ENCODE measurements around the gene RUFY1.

The RUFY1 gene

DNA sequence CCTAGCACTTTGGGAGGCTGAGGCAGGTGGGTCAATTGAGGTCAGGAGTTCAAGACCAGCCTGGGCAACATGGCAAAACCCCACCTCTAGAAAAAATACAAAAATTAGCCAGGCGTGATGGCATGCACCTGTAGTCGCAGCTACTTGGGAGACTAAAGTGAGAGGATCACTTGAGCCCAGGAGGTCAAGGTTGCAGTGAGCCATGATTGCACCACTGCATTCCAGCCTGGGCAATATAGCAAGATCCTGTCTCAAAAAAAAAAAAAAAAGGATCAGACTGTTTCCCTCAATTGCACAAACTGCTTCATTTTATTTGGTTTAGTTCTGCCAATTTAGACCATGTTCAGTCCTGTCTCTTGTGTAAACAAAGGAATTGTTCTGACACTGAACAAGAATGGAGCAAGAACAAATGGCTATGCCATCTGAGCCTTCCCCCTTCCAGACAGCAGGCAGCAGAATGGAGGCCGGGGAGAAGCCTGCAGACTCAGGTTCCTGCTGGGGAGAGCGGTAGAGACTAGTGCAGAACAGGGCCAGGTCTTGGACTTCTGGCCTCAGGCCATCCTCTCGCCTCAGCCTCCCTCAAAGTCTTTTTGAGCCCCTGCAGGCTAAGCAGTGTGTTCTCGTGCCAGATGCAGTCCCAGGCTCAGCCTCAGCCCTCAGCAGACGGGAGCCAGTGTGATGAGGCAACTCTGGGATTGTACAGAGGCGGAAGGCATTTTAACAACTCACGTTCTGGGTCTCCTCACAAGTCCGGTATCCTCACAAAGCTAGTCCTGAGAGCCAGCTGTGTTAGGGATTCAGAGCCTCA, 54.9 kb downstream of the RUFY1 start:
- peak; percentile 24 for DNase-seq

DNA sequence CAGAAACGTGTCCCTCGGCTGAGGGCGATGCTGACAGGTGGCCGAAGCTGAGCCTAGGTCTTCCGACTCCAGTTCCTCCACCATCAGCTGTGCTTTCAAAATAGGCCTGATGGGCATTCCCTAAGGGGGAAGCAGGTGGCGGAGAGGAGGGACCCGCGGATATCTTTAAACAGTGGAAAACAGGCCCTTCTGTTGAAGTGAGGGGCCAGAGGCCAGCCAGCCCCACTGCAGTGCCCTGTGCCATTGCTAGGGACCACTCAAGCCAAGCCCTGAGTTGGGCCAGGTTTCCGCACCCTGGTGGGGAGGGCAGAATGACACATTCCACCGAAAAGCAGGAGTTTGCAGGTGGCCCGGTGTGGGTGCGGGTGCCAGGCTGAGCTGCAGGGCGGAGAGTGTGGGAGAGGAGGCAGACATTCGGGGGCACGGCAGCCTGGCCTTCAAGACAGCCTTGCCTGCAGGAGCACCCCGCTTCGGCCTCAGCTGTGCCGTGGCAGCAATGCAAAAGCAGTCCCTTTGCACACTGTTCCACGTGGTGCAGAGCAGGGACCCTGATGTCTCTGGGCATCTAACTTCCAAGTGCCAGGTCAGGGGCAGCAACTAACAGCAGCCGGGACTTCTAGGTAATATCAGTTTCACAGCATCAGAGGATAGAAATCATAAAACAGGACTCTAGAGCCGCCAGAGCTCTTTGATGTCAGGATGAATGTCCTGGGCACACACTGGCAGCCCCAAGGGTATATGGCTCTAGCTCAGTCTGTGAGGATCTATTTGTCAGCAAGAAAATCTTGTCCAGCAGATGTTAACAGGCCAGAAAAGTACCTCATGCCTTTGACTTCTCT, 55.9 kb downstream of the RUFY1 start:
- no peak for DNase-seq

GRCh38 chr5:179606910-179607159, 56.5 kb downstream of the RUFY1 start:
- DNase-seq = no peak

DNA sequence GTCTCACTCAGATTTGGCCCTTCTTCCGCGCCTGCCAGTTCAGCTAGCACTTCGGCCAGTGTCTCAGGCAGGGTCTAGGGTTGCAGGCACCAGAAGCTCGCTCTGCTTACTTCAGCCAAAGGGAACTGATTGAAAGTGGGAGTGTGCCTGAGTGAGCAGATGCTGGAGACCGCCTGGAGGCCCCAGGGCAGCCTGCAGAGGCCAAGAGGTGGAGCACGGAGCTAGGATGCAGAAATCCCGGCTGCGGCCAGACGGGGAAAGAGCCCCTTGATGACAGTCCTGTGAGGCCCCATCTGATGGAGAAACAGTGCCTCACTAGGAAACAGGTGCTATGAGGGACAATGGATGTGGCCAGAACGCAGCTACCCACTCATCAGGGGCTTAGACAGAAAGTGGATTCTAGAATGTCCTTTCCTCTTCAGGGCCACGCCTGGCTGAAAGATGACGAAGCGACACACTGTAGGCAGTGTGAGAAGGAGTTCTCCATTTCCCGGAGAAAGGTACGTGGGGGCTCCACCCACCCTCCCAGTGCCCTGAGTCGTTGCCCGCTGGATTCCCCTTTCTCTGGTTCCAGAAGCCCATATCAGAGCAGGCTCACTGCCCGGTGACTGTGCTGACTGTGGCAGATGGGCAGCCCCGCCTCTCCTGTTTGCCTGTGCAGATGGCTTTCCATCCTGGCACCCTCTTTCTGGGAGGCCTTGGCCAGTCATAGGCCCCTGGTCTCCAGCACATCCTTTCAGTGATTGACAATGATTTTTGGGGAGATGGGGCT, 57.0 kb downstream of the RUFY1 start:
- DNase-seq = peak; percentile 62

DNA sequence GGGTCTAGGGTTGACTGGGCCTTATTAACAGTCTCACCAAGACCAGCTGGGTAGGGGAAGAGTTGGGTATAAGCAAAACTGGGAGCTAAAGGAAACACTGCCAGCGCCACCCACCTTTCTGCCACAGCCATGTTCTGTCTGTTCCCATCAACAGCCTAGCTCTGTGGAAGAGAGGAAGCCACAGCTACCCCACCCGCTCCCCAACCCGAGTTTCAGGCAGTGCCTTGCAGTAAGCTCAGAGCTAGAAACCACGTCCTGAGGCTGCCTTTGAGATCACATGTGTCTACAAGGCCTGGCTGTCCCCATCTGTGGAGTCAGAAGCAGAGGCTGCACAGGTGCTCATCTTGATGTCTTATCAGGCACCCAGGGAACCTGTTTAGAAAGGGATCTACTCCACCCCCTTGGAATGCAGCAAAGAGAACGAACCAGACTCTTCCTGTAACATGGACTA, 57.8 kb downstream of the RUFY1 start:
- peak; percentile 50 for DNase-seq

DNA sequence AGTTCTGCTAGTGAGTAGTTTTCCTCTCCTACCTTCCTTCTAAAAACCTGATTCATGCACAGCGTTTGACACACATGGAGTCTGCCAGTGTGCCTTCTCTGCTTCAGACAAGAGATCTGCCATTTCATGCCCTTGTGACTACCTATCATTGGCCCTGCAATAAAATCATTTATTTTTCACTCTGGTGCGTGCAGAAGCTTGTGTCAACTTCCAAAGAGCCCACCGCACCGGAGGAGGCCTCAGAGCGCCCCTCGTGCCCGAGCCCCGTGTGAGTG, 59.4 kb downstream of the RUFY1 start:
- DNase-seq = peak; percentile 35

DNA sequence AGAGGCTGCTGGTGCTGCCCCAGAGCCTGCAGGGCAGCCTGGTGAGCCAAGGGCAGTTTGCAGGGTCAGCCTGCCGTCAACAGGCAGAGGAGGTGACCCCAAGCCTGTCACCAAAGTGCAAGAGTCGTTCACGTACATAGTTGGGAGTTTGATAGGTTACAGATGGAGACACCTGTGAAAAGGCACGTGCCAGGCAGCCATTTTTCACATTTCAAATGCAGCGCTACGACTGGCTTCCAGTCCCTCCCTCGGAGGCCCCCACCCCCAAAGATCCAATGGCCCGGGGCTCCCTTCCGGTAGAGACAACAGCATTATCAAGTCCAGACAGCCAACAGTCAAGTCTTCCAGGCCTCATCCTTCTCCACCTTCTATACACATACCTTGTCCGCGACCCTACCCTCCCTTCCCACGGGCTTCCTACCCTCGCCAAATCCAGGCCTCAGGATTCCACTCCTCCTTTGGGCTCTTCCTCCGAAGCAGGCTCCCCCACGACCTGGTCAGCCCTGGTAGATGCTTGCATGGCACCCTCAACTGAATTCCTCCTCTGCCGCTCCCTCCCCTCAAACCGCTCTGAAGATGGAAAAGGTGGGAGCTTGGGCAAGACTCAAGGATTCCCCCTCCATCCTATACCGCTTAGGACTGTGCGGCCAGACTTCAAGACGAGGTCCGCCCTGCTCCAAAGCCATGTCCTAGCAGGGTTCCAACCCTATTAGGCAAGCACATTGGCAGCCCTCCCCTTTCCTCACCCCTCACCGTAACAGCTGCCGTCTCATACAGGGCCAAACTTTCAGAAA, 60.0 kb downstream of the RUFY1 start:
- DNase-seq = peak; percentile 50

- peak; percentile 50 for DNase-seq
These were observed 60.5 kb downstream of the RUFY1 start for GRCh38 chr5:179610903-179611265.

DNA sequence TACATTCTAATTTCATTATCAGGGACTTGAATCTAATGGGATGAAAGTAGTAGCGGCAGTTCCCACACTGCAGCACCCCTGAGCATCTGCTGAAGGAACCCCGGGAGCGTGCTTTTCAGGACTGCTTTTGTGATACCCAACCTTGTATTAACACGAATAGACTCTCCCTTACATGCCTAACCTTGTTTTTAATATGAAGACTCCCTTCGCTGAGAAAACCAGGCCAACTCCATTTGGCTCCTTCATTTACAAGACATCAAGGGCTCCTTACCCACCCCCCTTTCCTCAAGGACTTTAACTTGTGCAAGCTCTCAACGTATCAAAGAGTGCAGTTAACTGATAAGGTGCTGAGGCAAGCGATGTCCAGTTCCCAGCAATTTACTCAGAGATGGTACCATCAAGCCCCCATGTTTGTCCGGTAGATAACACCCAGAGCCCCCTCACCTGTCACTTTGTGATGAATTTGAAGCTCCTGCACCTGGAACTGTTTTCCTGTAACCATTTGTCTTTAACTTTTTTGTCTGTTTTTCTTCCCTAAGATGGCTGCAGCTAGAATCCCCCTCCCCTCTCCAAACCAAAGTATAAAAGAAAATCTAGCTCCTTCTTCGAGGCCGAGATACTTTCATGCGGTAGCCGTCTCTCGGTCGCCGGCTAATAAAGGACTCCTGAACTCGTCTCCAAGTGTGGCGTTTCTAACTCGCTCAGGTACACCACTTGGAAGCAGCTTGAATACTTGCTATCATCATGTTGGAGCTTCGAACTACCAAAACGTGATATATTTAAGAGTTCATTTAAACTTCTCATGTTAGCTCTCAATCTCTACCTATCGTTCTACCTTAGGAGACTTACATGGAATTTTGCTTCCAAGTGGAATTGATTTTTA, 62.5 kb downstream of the RUFY1 start:
- peak; percentile 32 for DNase-seq

DNA sequence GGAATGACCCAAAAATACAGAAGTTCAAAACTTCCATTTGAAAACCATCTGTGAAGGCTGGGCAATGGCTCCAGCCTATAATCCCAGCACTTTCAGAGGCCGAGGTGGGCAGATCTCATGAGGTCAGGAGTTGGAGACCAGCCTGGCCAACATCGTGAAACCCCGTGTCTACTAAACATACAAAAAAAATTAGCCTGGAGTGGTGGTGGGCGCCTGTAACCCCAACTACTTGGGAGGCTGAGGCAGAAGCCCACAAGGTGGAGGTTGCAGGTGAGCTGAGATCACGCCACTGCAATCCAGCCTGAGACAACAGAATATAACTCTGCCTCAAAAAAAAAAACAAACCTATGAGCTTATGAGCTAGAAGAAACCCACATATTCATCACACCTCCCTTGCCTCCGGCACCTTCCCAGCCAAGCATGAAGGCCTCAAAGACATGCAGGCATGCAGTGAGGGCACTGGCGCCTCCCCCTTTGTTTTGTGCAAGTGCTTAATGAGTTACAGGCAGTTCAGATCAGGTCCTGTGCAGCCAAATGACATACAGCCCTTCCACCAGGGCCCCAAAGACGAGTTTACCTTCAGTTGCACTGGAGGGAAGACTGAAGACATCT, 63.2 kb downstream of the RUFY1 start:
- peak; percentile 23 for DNase-seq

DNA sequence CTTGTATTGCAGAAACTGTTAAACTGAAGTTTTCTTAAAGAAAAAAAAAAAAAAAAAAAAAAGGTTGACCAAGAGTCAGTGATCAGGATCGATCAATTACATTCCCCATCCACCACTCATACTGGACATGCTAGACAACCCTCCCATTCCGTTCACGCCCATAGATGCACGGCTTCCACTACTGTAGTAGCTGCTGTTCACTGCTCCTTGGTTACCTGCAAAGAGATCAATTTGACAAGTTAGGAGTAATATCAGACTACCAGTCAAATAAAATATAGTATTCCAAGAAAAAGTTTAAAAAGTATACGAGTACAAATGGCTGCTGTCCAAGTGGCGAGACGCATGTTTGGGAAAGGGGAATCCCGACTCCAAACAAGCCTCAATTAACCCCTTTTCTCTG, 64.4 kb downstream of the RUFY1 start:
- DNase-seq = no peak

DNA sequence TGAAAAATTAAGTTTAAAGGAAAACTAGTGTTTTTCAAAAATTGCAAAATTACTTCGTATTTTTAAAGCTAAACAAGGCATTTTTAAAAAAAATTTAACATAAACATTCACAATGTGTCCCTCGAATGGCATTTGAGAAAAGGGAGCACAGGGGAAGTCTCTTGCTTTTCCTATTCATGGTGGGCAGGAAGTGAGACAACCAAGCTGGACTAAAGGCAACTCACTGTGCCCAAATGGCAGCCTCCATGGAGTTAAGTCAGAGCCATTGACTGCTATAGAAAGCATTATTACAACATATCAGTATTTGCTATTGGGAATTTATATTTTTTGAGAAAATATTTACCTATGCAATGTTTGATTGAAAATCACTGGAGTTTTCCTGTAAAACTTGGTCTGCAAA, 64.8 kb downstream of the RUFY1 start:
- no peak for DNase-seq

GRCh38 chr5:179616002-179616594, 65.7 kb downstream of the RUFY1 start:
- no peak for DNase-seq

GRCh38 chr5:179617930-179618329, 67.6 kb downstream of the RUFY1 start:
- DNase-seq = no peak

GRCh38 chr5:179618923-179619554, 68.7 kb downstream of the RUFY1 start:
- peak; percentile 72 for DNase-seq

DNA sequence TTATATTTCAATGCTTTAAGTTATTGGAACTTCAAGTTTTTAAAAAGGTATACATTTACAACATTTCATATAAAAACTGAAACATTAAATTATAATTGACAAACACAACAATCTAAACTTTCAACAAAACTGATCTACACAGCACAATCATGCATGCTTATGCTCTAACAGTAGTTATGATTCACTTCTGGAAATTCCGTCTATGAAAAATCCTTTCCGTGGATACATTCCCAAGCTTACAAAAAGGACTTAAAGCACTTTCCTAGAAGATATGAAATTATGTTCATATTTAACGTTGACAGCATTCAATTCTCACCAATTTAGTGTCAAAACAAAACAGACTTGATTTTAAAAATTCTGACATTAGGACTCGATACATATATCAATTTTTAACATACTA, 69.4 kb downstream of the RUFY1 start:
- peak; percentile 11 for DNase-seq

- peak; percentile 23 for DNase-seq
These were observed 69.9 kb downstream of the RUFY1 start for GRCh38 chr5:179620293-179620692.

DNA sequence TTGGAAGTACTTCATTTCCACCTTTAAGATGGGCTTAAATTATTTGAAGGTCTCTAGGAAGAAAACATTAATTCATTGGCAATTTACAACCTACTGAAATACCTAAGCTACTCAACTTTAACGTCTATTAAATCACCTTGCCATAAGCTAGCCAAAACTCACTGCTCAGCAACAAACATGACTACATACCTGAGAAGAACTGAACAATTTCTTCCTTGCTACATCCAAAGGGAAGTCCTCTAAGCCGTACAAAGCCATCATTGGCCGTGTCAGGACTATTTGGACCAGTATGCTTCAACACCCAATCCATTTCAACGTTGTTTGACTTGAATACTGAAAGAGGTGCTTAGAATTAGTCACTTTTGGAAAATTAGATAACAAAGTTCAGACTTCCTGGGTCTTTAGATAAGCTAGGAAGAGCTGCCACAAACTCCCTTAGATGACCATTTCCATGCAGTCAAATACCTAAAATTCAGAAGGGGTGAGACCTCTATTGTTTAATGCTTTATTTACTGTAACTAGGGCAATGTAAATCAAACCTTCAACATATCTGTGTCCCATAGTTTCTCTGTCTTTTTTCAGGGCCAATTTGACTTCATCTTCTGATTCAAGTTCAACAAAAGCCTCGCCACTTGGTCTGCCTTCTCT, 70.5 kb downstream of the RUFY1 start:
- DNase-seq = peak; percentile 11

DNA sequence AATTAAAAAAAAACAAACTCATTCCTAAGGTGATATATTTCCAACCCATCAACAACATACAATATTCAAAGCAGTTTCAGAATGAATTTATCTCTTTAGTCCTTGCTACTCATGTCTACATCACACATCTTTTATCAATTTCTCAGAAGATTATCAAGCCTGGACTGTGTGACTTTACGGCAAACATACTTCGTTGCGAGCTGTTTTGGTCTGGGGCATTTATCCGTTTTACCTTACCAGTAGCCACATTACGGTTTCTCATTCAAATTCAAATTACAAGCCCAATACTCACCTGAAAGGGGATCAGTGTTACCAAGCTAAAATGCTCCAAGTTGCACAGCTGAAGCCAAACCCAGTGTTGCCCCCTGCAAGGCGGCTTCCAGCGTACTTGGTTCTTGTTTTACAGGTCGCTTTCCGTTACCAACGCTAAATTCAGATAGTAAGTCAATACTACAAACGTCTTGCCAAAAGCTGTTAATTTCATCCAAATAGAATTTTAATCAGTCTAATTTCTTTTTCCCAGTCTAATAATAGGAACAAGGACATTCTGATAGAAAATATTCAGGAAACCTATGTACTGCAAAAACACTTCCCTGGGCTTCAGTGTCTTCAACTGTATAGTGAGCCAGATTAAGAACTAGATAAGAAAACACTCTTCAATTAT, 71.3 kb downstream of the RUFY1 start:
- peak; percentile 23 for DNase-seq
